Endothelial cell (in vitro differentiated cells): ENCODE results near the gene P2RY10. TPM values are rescaled to one million over a fixed set of nuclear protein-coding genes. Genes with fewer than 3 reads are reported as not detected.

Experiments used
- DNase-seq: peaks from one replicate; pipeline ENCODE4 v3.0.0; 2021; ENCODE audit warnings: low spot score
- H3K27ac Mint-ChIP-seq: one replicate; pipeline ENCODE4 v1.8.0; 2021; ENCODE audit warnings: mixed read lengths, inconsistent platforms; ENCODE audit not compliant: unreplicated experiment
- H3K27me3 Mint-ChIP-seq: one replicate; pipeline ENCODE4 v1.8.0; 2021; ENCODE audit warnings: mild to moderate bottlenecking, moderate library complexity, mixed read lengths, inconsistent platforms; ENCODE audit not compliant: unreplicated experiment
- H3K36me3 Mint-ChIP-seq: one replicate; pipeline ENCODE4 v1.8.0; 2021; ENCODE audit warnings: mild to moderate bottlenecking, low read depth, mixed read lengths, inconsistent platforms; ENCODE audit not compliant: unreplicated experiment
- H3K4me1 Mint-ChIP-seq: one replicate; pipeline ENCODE4 v1.8.0; 2021; ENCODE audit warnings: mild to moderate bottlenecking, mixed read lengths, inconsistent platforms; ENCODE audit not compliant: unreplicated experiment
- H3K4me3 Mint-ChIP-seq: one replicate; pipeline ENCODE4 v1.8.0; 2021; ENCODE audit warnings: mild to moderate bottlenecking, mixed read lengths, inconsistent platforms; ENCODE audit not compliant: unreplicated experiment
- H3K9me3 Mint-ChIP-seq: one replicate; pipeline ENCODE4 v1.8.0; 2021; ENCODE audit warnings: mixed read lengths, inconsistent platforms; ENCODE audit not compliant: unreplicated experiment
- CTCF ChIP-seq: fragments of 200-600 bp; sonication (generic); IDR thresholded peaks from one replicate; pipeline ENCODE4 v1.5.0; 2021; ENCODE audit warnings: antibody characterized with exemption; ENCODE audit not compliant: unreplicated experiment
- total RNA-seq: library from RNA; stranded (reverse); fragmentation: NEBNext Ultra II Directional; extraction: Animal tissue kit (Norgen Biotek cat#: 25700); gene quantifications from one replicate; pipeline ENCODE4 v1.2.1, GENCODE V29; 2021; ENCODE audit not compliant: unreplicated experiment

P2RY10 gene
- total RNA-seq, 1 donor from 2014 or later, result not detected

GRCh38 chrX:78934866-78935265 is 10.3 kb upstream of the P2RY10 start:
- H3K36me3 Mint-ChIP-seq, result no peaks in the 10 kb centered on the region
- no peaks in the 10 kb centered on the region for H3K4me1 Mint-ChIP-seq
- H3K27ac Mint-ChIP-seq, result no peak overlapping the region
- no peaks in the 10 kb centered on the region for H3K9me3 Mint-ChIP-seq
- no peaks in the 10 kb centered on the region for H3K27me3 Mint-ChIP-seq
- no peak for TF ChIP-seq CTCF
- no peak for DNase-seq
- no peak overlapping the region for H3K4me3 Mint-ChIP-seq

GRCh38 chrX:78944351-78944750 is 840 bp upstream of the P2RY10 start:
- Mint-ChIP-seq H3K9me3 (no peaks in the 10 kb centered on the region), H3K4me1 (no peaks in the 10 kb centered on the region), H3K4me3 (no peak overlapping the region), H3K36me3 (no peaks in the 10 kb centered on the region), H3K27me3 (no peaks in the 10 kb centered on the region), H3K27ac (no peak overlapping the region)
- no peak for TF ChIP-seq CTCF
- no peak for DNase-seq

- H3K36me3 Mint-ChIP-seq, result no peaks in the 10 kb centered on the region
- no peaks in the 10 kb centered on the region for H3K4me1 Mint-ChIP-seq
- no peaks in the 10 kb centered on the region for H3K27me3 Mint-ChIP-seq
- no peak overlapping the region for H3K27ac Mint-ChIP-seq
- no peak for TF ChIP-seq CTCF
- no peak for DNase-seq
- no peak overlapping the region for H3K4me3 Mint-ChIP-seq
- H3K9me3 Mint-ChIP-seq, result no peaks in the 10 kb centered on the region
Observed at GRCh38 chrX:78946178-78946931, 1.2 kb downstream of the P2RY10 start.

GRCh38 chrX:78950009-78950835 is 5.0 kb downstream of the P2RY10 start:
- Mint-ChIP-seq H3K36me3 (no peaks in the 10 kb centered on the region), H3K4me3 (no peak overlapping the region), H3K9me3 (no peaks in the 10 kb centered on the region), H3K4me1 (no peaks in the 10 kb centered on the region), H3K27ac (no peak overlapping the region), H3K27me3 (no peaks in the 10 kb centered on the region)
- TF ChIP-seq CTCF, result no peak
- DNase-seq, result no peak
